DMS53 (cell line): ENCODE results near the gene MAP2.
"Not testable (repeated sequence)": the region's sequence is repeated elsewhere in the genome, so short reads cannot be mapped to it uniquely, and the experiment has no call there.

Experiments used
- DNase-seq: peaks from one replicate; lab custom pipeline; 2025; lab: John Stamatoyannopoulos, UW

Gene MAP2

DNA sequence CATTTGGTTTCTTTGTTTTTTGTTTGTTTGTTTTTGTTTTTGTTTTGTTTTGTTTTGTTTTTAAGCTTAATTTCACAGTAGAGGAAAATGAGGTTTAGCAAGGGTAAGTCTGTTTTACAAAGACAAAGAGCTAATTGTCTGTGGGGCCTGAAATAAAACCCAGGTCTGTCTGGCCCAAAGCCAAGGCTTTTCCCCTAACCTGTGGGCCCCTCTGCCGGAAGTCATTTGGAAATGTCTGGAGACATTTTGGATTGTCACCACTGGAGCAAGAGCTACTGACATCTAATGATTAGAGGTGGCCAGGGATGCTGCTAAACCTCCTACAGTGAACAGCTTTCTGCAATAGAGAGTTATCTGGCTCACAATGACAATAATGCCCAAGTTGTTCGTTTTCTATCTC is 167.2 kb downstream of the MAP2 start:
- DNase-seq: no peak

DNA sequence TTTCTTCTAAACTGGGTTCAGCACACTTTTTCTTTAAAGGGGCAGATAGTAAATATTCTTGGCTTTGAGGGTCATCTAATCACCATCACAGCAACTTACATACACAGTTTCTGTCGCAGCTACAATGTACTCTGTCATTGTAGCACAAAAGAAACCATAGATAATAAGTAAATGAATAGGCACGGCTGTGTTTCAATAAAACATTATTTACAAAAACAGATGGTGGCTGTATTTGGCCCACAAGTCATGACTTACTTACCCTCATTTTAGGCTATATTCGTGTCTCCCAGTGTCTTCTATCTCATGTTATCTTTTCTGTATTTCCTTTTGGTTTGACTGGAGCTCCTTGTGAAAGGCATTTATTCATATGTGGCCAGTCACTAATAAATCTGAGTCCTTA is 168.3 kb downstream of the MAP2 start:
- no peak for DNase-seq

DNA sequence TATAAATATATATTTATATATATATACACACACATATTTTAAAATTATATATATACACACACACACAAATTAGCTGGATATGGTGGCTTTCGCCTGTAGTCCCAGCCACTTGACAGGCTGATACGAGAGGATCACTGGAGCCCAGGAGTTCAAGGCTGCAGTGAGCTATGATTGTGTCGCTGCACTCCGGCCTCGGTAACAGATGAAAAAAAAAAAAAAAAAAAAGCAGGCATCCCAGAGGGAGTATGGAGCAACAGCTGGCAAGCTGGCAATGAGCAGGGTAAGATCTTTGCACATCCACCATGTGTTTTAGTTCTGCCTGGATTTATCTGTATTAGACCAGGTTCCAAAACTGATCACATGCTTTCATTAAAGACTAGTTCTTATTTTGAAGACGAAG is 170.1 kb downstream of the MAP2 start:
- no peak for DNase-seq

DNA sequence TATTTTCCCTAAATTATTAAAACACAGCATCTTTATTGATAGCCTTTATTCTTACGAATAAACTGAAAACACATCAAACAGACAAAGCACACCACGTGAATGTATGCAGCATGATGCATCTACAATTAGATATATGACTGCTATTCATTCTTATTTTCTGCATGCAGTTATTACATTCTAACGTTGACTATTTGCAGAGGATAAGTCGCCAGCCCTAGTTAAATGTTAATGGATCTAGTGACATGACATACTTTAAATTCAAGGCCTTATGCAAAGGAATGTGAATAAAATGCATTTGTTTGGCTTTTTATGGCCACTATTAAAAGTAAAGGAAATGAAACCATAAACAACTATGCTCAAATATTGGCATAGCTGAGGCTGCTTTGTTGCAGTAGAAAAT is 172.4 kb downstream of the MAP2 start:
- DNase-seq: no peak

DNA sequence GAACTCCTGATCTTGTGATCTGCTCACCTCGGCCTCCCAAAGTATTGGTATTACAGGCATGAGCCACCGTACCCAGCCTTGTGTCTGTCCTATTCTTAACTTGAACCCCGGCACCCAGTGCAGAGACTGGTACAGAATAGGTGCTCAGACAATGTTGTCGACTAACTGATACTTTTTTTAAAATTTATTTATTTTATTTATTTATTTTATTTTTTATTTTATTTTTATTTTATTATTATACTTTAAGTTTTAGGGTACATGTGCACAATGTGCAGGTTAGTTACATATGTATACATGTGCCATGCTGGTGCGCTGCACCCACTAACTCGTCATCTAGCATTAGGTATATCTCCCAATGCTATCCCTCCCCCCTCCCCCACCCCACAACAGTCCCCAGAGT is 174.4 kb downstream of the MAP2 start:
- not testable (repeated sequence) for DNase-seq

DNA sequence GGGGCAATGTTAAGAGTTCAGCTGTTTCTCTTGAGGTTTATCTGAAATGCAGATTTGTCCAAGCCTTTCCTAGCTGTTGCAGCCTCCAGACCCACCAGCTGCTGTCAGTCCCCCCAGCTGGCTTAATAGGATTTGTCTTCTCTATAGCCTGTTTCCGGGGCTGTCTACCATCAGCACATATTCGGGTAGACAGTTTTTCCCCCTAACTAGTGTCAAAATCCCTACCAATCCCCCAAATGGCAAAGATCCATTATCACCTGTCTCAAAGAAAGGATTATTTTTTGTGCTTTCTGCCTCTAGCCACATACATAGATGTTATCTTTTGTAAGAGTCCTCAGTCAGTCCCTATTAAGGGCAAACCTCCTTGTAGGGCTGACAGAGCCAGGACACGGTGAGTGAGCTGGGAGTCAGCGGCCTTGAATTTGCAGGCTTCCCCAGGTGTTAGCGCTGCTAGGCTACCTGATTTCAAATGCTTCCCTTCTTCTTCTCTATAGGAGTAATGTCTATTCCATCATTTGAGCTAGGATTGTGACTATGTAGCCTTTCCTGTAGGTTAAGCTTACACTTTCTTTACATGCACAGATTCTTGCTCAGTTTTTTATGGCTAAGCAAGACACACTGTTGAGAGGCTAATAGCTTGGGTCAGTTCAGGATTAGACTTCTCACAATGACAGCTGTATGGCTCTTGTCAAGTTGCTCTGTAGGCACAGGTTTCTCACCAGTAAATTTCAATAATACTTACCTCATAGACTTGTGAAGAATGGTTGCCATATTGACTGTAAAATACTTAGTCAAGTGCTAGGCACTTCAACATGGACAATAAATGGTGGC is 176.7 kb downstream of the MAP2 start:
- DNase-seq: no peak

DNA sequence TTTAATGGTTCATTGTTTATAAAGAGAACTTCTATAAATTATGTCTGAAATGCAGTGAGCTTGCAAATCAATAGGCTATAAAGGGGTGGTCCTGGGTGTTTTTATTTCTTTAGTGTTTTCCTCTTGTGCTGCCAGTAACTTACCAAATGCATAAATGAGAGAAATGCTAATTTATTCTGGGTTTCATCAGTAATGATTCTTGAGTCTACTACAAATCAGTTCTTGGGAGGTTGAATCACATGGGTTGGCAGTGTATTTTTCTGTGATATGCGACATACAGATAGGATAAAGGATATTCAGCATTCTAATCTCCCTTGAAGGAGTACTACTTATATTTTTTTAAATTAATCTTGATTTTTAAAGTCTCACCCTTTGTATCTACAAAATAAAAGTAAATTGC is 177.7 kb downstream of the MAP2 start:
- DNase-seq: no peak

DNA sequence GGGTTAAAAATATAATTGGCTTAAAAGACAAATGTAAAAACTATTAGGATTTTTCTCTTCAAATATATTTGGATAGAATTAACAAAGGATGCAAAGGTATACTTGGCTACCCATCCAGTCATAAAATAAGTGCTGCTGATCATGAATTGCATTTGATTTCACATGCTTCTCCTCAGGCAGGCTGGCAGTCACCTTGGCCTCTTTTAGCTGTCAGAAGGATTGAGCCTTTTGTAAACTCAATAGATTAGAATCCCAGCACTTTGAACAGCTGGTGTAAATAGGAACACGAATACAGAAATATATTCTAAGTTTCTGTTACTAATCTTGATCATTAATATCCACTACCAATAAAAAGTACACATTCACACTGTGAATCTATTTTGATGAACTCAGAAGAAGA is 178.4 kb downstream of the MAP2 start:
- DNase-seq: no peak

DNA sequence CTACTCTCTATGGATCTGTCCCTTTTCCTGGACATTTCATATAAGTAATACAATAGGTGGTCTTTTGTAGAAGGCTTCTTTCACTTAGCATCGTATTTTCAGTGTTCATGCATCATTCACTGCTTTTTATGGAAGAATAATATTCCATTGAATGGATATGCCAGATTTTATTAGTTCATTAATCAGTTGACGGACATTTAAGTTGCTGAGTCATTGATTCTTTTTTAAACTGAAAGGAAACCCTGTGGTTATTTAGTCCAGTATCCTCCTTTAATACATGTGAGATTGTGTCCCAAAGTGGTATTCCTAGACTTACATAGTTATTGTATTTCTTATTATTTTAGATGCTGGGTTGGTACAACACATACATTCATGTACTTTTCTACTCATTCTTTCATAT is 185.7 kb downstream of the MAP2 start:
- no peak for DNase-seq

DNA sequence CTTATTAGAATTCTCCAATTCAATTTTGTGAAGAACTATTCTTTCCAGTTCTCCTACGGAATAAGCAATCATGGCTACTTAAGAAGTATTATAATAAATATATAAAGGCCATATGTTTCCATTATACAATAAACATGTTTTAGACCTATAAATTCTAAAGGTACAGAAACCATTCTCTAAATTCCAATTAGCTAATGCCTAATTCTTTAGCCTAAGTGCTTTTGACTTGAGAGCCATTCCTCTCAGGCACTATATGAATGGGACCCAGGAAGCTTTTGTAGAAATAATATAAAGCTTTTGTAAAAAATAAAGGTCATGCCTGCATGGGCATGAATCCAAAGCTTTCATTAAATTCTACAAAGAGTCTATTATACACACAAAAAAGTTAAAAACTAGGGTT is 186.8 kb downstream of the MAP2 start:
- no peak for DNase-seq

DNA sequence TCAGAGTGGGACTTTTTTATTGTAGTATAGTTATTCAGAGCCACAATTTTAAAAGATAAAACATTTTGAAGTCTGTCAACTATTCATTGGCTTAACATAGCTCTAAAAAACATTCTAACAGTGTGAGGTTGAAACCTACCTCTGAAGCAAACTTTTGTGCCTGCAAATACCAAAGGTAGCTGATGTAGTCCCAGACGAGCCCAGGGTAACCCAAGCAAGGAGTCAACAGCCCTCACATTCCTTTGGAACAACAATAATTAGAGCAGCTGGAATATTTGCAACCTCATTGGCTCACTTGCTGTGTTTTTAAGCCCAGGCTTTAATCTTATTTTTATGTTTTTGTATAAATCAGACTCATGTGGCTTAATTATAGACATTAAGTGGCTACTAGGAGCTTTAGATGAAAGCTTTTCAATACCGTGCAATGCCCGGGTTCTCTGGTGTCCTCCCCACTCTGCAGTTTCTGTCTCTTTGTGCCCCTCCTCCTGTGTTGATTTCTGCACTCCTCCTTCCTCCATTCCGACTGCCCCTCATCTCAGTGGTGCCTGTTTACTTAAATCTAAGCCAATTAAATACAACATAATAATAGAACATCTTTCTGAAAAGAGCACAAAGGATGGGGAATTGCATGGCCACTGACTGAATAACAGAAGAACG is 189.9 kb downstream of the MAP2 start:
- DNase-seq: no peak

DNA sequence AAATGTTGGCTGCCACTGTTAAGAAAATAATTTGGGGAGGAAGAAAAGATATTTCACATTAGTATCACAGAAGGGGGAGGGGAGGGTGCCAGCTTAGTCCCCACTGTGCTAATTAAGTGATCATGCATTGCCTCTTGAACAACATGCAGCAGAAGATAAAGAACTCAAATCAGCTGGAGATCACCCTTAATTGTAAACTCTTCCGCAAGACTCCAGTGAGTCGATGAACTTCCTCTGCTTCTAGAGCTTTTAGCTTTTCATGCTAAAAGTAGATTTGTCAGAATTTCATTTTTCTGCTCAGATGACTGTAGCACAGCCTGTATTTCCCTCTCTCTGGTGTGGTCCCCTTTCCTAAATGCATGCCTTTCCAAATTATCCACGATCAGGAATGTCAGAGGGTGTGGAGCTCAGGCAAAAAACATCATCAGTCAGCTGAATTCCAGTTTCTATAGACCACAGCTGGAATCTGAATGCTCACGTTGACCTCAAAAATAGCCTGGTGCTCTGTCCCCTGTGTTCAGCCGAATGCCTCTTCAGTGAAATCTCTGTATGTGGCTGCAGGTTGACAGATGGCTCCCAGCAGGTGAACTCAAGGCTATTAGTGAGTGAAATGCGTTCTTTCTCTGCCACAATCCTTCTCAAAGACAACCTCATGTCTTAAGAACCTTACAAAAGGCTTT is 191.0 kb downstream of the MAP2 start:
- no peak for DNase-seq

DNA sequence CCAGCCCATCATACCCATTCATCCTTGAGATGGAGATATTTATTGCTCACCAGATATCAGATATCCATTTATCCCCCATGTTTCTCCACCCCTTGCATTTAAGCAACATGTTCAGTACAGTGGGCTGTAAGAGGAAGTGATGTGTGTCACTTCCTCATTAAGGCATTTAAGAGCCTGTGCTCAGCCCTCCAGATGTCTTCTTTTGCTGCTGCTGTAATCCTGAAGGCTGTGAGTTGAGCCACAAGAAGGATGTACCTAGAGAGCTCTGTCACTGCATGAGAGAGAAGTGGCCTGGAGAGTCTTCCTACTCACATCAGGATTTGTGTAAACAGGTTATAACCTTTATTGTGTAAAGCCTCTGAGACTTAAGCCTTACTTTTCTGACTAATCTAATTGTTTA is 195.9 kb downstream of the MAP2 start:
- peak; percentile 30 for DNase-seq

DNA sequence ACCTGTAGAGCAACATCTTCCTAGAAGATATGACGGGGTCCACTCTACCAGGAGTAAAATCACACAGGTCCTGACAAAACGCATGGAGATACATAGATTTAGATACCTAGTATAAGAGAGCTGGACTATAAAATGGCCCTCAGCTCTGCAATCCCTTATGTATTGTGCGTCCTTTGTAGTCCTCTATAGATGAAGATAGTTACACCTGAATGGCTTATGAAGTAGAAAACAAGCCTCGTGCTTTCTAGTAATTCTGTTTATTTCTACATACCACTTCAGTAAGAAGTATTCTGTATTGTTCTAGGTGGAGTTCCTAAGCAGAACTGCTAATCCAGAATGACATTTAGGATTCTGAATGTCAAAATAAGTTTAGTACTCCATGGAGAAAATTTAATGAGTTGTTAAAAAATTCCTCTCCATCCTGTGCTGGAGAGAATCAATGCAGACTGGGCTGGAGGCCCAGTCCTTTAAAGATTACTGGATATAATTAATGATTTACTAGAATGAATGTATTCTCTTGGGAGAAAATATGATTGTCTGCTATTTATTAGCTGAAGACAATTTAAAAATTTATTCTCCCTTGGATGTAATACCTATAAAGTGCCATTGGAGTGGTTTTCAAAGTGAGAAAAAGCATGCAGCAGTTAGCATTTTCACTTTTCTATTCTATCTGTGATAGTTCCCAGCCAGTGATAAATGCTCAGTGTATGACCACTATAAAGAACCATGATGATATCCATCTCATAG is 200.5 kb downstream of the MAP2 start:
- DNase-seq: no peak

DNA sequence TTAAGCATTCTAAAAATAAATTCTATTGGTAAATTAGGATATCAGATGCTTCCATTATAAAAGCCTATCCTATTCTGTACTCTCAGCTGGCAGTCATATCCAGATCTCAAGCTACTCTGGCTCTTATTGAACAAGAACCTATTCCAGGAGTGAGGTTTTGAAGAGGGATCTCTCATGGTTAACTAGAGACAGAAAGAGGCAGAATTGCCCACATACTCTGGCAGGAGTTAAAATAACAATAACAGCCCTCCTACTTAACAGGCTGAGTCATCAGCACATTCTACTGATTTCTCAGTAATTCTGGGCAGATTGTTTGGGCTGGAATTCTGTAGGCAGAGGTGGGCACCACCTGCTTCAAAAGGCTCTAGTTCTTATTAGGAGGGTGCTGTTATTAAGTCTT is 205.8 kb downstream of the MAP2 start:
- peak; percentile 22 for DNase-seq

DNA sequence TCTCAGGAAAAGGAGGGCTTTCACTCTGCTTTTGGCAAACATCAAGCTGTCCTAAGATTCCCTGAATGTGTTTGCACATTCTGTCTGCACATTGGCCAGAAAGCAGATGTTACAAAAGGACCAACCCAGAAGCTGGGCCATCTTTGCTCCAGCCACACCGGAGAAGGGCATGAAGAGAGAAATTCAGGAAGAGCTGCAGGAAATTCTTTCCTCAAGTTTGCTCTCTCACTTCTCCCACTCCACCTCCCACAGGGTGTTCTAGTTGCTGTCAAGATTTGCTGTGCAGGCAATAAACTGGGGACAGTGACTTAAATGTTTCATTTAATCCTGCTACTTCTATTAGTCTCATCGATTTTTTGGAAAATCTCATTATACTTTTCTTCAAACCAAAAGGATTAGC is 210.1 kb downstream of the MAP2 start:
- no peak for DNase-seq

DNA sequence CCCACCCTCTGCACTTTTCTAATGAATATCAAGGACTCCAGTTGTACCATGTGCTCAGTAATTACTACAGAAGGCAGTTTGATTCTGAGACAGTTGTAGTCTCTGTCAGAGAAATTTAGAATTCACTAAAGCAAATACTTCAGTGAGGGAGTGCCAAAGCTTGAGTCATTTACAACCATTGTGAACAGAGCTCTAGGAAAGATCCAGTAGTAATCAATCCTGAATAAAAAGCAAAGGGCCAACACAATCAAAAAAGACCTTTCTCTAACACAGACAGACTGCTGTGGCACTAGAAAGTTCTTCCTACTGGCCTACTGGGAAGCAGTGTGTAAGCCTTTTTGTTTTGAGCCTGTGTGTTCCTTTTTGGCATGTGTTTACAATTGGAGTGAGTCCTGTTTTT is 212.2 kb downstream of the MAP2 start:
- DNase-seq: no peak

DNA sequence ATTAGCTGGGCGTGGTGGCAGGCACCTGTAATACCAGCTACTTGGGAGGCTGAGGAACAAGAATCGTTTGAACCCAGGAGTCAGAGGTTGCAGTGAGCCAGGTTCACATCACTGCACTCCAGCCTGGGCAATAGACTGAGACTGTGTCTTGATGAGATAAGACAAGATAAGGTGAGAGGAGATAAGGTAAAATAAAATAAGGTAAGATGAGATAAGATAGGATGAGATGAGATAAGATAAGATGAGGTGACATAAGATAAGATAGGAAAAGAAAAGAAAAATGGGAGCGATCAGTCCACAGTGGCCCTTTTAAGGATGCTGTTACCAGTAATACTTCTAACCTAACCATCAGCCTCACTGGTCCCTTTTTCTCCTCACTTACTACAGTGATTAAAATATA is 213.4 kb downstream of the MAP2 start:
- no peak for DNase-seq

DNA sequence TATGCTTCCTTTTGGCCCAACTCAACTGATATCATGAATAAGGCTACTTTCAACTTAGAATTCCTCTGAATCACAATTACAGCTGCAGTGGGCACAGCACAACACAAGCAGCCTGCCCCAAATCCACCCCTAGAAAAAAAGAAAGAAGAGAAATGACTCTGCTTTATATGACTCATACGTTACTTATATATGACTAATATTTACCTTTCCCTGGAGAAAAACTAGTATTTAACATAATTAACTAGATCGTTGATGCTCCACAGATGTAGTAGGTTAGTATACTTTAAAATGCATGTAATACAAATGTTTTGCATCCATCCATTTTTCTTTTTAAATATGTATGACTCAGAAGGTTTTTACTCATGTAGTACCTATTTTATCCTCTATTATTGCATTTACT is 214.5 kb downstream of the MAP2 start:
- DNase-seq: peak; percentile 70

DNA sequence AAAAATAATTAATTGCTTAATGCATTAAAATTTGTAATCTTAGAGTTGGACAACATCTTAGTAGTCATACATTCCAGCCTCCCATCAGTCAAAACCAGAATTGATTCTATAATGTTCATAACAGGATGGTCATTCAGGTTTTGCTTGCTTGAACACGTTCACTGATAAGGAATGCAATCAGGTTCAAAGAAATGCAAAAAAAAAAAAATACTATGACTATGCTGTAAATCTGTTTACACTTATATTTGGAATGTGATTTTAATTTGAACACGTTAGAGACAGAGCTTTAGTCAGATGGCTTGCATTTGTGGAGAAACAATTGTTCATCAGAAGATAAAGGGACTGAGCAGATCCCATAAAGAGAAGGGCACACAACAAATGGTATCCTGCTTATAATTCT is 216.5 kb downstream of the MAP2 start:
- DNase-seq: no peak

DNA sequence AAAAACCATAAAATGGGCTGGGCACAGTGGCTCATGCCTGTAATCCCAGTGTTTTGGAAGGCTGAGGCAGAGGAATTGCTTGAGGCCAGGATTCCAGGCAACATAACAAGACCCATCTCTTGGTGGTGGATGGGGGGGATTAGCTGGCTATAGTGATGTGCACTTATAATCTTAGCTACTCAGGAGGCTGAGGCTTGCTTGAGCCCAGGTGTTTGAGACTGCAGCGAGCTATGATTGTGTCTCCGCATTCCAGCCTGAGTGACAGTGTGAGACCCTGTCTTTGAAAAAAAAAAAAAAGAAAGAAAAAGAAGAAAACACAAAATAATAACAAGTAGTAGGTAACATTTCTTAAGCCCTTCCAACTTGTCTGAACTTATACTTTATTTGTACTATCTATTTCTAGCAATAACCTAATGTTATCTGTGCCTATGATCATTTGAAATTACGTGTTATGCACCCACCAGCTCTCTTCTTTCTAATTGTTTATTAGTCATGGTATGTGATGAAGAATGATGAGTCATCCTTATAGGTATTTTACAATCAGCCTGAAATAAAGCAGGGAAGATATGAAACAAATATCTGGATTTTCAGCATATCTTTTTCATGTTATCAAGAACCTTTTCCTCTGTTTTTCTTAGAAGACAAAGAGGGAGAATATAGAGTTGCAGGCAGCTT is 218.4 kb downstream of the MAP2 start:
- DNase-seq: peak; percentile 13

DNA sequence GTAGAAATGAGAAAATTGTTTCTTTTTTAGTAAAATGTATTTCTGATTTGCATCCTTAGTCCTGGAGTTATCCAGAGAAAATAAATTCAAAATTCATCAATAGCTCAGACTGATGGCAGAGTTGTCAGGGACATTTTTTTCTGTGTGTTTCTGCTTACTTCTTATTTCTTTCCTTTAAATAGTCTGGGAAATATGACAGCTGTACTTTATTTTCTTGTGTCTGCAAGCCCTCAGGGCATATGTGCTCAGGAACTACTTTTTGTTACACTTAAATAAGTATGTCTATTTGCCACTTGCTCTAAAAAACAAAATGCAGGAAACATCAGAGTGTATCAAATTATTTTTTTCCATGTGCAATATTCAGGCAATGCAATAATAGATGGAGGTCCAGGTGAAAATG is 221.0 kb downstream of the MAP2 start:
- no peak for DNase-seq
